ENCODE results near the gene SUCO. TPM values are rescaled to one million over a fixed set of nuclear protein-coding genes. Genes with fewer than 3 reads are reported as not detected.

The SUCO gene
- total and polyA plus RNA-seq, 2 of the 13 experiments (the other 11 are each of a cell fraction or from before 2014, with no cell fraction given): 12.6 to 25.5 TPM

DNA sequence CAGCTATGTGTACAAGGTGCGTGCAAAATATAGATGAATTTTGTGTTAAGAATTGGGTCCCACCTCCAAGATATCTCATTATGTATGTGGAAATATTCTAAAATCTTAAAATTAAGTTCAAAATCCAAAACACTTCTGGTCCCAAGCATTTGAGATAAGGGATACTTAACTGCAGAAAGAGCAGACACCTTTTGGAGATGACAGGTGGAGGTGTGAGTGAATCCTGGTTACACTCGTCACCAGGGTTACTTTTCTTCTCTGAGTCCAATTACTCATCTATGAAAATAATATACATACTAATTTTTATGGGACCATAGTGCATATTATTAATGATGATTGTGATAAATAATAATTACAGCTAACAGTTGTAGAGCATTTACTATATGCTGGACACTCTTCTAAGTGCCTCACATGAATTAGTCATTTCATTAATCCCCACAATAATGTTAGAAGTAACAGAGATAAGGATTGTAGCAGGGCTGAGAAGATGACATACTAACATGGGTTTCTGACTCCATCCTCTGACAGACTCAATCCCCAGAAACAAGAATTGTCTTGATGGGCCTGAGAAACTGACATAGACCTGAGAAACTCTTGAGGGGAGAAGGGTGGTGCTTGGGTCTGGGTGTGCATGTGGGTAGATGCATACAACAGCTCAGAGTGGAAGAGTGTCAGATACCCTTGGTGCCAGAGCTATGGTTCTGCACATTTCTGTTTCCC, 117.7 kb downstream of the SUCO start:
- in situ Hi-C loops (cut with HindIII; ENCODE audit: extremely low pct_ligation_motif_present, low pct_unique_long_range_greater_than_20kb): no loop called here
- CTCF ChIA-PET (ENCODE audit: low intra/inter-chr PET ratio, low total read pairs): no interaction called here

DNA sequence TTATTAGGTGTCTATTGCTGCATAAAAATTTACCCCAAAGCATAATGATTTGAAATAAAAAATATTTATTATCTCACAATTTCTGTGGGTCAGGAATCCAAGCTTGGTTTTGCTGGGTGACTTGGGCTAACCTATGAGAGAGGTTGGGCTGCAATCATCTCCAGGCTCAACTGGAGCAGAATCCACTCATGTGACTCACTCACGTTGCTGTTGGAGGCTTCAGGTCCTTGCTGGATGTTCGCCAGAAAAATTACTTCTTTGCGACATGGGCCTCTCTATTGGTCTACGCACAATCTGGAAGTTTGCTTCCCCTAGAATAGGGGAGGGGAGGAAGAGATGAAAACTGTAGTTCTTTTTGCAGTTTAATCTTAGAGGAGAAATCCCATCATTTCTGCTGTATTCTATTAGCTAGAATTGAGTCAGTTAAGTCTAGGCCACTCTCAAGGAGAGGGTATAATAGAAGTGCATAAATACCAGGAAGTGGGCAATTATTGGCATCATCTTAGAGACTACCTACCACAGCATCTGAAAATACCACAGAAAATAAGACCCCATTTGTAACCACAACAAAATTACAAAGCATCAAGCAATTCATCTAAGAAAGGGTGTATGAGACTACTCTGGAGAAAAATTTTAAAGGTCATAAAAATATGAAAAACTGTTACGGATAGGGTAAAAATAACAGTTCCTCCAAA, 120.2 kb downstream of the SUCO start:
- Histone ChIP-seq H3K9me3 (ENCODE audit: low read length) (no peaks in the 10 kb centered on the region), H3K4me3 (replicated peaks in 1 of 3; ENCODE audit: insufficient read depth in 1 of 3, low read depth in 2 of 3, low read length in 3 of 3) (no peak overlapping the region), H4K20me1 (ENCODE audit: insufficient read depth, low read length) (no peaks in the 10 kb centered on the region), H3K27ac (ENCODE audit: extremely low read length, insufficient read depth, low read length) (no peak overlapping the region), H3K9ac (ENCODE audit: insufficient read depth, low read depth, low read length) (no peak overlapping the region), H3K27me3 (ENCODE audit: control insufficient read depth in 1 of 2, insufficient read depth in 2 of 2, low read length in 2 of 2) (no peaks in the 10 kb centered on the region), H3K79me2 (ENCODE audit: insufficient read depth, low read length) (no peaks in the 10 kb centered on the region), H3K4me2 (ENCODE audit: low read depth, low read length) (no peak overlapping the region), H3K4me1 (ENCODE audit: insufficient read depth, low read length) (no peaks in the 10 kb centered on the region), H2AFZ (ENCODE audit: low read length) (no peak overlapping the region), H3K36me3 (replicated peaks in 1 of 2; ENCODE audit: control insufficient read depth in 1 of 2, insufficient read depth in 2 of 2, low read length in 2 of 2) (no peaks in the 10 kb centered on the region)
- BruUV-seq (replicated peaks): no TSS peak
- intact Hi-C loops (cut with micrococcal nuclease; ENCODE audit: unreplicated experiment): no loop called here
- DNase-seq (ENCODE audit: low spot score): no peak
- WGBS (ENCODE audit: low lambda C conversion rate): 22% methylated on average over 4 of the region's 5 CpGs
- in situ Hi-C loops (cut with HindIII; ENCODE audit: extremely low pct_ligation_motif_present, low pct_unique_long_range_greater_than_20kb): no loop called here
- ChIA-PET POLR2A (no interaction called here), CTCF (ENCODE audit: low intra/inter-chr PET ratio, low total read pairs) (no interaction called here)
- no peak for ATAC-seq
- no peak for FAIRE-seq
- TF ChIP-seq, protein P1, sequence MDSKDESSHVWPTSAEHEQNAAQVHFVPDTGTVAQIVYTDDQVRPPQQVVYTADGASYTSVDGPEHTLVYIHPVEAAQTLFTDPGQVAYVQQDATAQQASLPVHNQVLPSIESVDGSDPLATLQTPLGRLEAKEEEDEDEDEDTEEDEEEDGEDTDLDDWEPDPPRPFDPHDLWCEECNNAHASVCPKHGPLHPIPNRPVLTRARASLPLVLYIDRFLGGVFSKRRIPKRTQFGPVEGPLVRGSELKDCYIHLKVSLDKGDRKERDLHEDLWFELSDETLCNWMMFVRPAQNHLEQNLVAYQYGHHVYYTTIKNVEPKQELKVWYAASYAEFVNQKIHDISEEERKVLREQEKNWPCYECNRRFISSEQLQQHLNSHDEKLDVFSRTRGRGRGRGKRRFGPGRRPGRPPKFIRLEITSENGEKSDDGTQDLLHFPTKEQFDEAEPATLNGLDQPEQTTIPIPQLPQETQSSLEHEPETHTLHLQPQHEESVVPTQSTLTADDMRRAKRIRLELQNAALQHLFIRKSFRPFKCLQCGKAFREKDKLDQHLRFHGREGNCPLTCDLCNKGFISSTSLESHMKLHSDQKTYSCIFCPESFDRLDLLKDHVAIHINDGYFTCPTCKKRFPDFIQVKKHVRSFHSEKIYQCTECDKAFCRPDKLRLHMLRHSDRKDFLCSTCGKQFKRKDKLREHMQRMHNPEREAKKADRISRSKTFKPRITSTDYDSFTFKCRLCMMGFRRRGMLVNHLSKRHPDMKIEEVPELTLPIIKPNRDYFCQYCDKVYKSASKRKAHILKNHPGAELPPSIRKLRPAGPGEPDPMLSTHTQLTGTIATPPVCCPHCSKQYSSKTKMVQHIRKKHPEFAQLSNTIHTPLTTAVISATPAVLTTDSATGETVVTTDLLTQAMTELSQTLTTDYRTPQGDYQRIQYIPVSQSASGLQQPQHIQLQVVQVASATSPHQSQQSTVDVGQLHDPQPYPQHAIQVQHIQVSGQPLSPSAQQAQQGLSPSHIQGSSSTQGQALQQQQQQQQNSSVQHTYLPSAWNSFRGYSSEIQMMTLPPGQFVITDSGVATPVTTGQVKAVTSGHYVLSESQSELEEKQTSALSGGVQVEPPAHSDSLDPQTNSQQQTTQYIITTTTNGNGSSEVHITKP (CRISPR knock-in tag; IDR thresholded peaks at IDR 0.05; ENCODE audit: low read depth): no peak
- TF ChIP-seq, protein P2, sequence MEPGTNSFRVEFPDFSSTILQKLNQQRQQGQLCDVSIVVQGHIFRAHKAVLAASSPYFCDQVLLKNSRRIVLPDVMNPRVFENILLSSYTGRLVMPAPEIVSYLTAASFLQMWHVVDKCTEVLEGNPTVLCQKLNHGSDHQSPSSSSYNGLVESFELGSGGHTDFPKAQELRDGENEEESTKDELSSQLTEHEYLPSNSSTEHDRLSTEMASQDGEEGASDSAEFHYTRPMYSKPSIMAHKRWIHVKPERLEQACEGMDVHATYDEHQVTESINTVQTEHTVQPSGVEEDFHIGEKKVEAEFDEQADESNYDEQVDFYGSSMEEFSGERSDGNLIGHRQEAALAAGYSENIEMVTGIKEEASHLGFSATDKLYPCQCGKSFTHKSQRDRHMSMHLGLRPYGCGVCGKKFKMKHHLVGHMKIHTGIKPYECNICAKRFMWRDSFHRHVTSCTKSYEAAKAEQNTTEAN (CRISPR knock-in tag; conservative IDR thresholded peaks at IDR 0.05): no peak
- TF ChIP-seq NCOA2 (CRISPR knock-in tag; IDR thresholded peaks at IDR 0.05): no peak
- TF ChIP-seq ZFP37 (CRISPR knock-in tag; IDR thresholded peaks at IDR 0.05; ENCODE audit: borderline replicate concordance): no peak
- TF ChIP-seq ZNF451 (CRISPR knock-in tag; IDR thresholded peaks at IDR 0.05): no peak

More for the DNA sequence above, 117.7 kb downstream of the SUCO start:
- Histone ChIP-seq H3K27me3 (ENCODE audit: control insufficient read depth in 1 of 2, insufficient read depth in 2 of 2, low read length in 2 of 2) (no peaks in the 10 kb centered on the region), H3K4me2 (ENCODE audit: low read depth, low read length) (no peak overlapping the region), H3K4me1 (ENCODE audit: insufficient read depth, low read length) (no peaks in the 10 kb centered on the region), H3K9me3 (ENCODE audit: low read length) (no peaks in the 10 kb centered on the region), H2AFZ (ENCODE audit: low read length) (no peak overlapping the region), H3K4me3 (replicated peaks in 1 of 3; ENCODE audit: insufficient read depth in 1 of 3, low read depth in 2 of 3, low read length in 3 of 3) (no peak overlapping the region), H4K20me1 (ENCODE audit: insufficient read depth, low read length) (no peaks in the 10 kb centered on the region), H3K9ac (ENCODE audit: insufficient read depth, low read depth, low read length) (no peak overlapping the region), H3K36me3 (replicated peaks in 1 of 2; ENCODE audit: control insufficient read depth in 1 of 2, insufficient read depth in 2 of 2, low read length in 2 of 2) (no peaks in the 10 kb centered on the region), H3K79me2 (ENCODE audit: insufficient read depth, low read length) (no peaks in the 10 kb centered on the region), H3K27ac (ENCODE audit: extremely low read length, insufficient read depth, low read length) (no peak overlapping the region)
- WGBS (ENCODE audit: low lambda C conversion rate): 34% methylated on average over 2 of the region's 2 CpGs
- intact Hi-C loops (cut with micrococcal nuclease; ENCODE audit: unreplicated experiment): no loop called here
- no TSS peak for BruUV-seq (replicated peaks)
- FAIRE-seq (no peak), ATAC-seq (no peak), DNase-seq (ENCODE audit: low spot score) (no peak)
- TF ChIP-seq RARG (CRISPR knock-in tag; IDR thresholded peaks at IDR 0.05; ENCODE audit: low read depth): no peak
- TF ChIP-seq, protein P3, sequence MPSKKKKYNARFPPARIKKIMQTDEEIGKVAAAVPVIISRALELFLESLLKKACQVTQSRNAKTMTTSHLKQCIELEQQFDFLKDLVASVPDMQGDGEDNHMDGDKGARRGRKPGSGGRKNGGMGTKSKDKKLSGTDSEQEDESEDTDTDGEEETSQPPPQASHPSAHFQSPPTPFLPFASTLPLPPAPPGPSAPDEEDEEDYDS (CRISPR knock-in tag; IDR thresholded peaks at IDR 0.05): no peak
- TF ChIP-seq HNRNPLL (IDR thresholded peaks at IDR 0.05; ENCODE audit: low read depth, low read length, poor library complexity, severe bottlenecking): no peak
- no peak for TF ChIP-seq ZNF253 (CRISPR knock-in tag; IDR thresholded peaks at IDR 0.05; ENCODE audit: borderline replicate concordance)
- TF ChIP-seq CHD2 (IDR thresholded peaks at IDR 0.05; ENCODE audit: low read depth, low read length): no peak
- TF ChIP-seq, protein P4, sequence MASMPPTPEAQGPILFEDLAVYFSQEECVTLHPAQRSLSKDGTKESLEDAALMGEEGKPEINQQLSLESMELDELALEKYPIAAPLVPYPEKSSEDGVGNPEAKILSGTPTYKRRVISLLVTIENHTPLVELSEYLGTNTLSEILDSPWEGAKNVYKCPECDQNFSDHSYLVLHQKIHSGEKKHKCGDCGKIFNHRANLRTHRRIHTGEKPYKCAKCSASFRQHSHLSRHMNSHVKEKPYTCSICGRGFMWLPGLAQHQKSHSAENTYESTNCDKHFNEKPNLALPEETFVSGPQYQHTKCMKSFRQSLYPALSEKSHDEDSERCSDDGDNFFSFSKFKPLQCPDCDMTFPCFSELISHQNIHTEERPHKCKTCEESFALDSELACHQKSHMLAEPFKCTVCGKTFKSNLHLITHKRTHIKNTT (CRISPR knock-in tag; IDR thresholded peaks at IDR 0.05): no peak
- no peak for TF ChIP-seq NFIC (IDR thresholded peaks at IDR 0.05; ENCODE audit: low read length)
- POLR2A ChIA-PET: no interaction called here

Measured in HepG2 (cell line).